Astrocyte (in vitro differentiated cells and primary cell): ENCODE measurements around the gene EGLN3. TPM values are rescaled to one million over a fixed set of nuclear protein-coding genes. Genes with fewer than 3 reads are reported as not detected.

ENCODE experiments used
- DNase-seq: peaks from one replicate; pipeline ENCODE4 v3.0.0-alpha.2; 2010; ENCODE audit warnings: low read depth
- FAIRE-seq: peaks from 2 replicates; lab custom pipeline; 2011; peaks lifted over from hg19 to GRCh38; lab: Jason Lieb, UNC
- H2AFZ ChIP-seq: 2 replicates; pipeline ENCODE4 v1.6.0; 2012; ENCODE audit warnings: low read depth, low read length, inconsistent platforms
- H3K27ac ChIP-seq: 2 replicates; pipeline ENCODE4 v1.5.1; 2011; ENCODE audit warnings: low read depth, low read length, inconsistent platforms
- H3K27me3 ChIP-seq: 2 replicates; pipeline ENCODE4 v1.6.0; 2011; ENCODE audit warnings: low read length, inconsistent platforms; ENCODE audit not compliant: insufficient read depth
- H3K36me3 ChIP-seq: 2 replicates; pipeline ENCODE4 v1.5.1; 2011; ENCODE audit warnings: low read length, inconsistent platforms; ENCODE audit not compliant: insufficient read depth
- H3K4me1 ChIP-seq: 2 replicates; pipeline ENCODE4 v1.5.1; 2011; ENCODE audit warnings: low read length, inconsistent platforms; ENCODE audit not compliant: insufficient read depth
- H3K4me2 ChIP-seq: 2 replicates; pipeline ENCODE4 v1.6.0; 2012; ENCODE audit warnings: low read length, inconsistent platforms
- H3K4me3 ChIP-seq: 2 replicates; pipeline ENCODE4 v1.5.1; 2011; ENCODE audit warnings: low read depth, mild to moderate bottlenecking, low read length, inconsistent platforms; ENCODE audit not compliant: insufficient read depth
- H3K79me2 ChIP-seq: 2 replicates; pipeline ENCODE4 v1.6.0; 2012; ENCODE audit warnings: mild to moderate bottlenecking, low read length, inconsistent platforms; ENCODE audit not compliant: insufficient read depth
- H3K9ac ChIP-seq: 2 replicates; pipeline ENCODE4 v1.6.0; 2012; ENCODE audit warnings: mild to moderate bottlenecking, low read length, inconsistent platforms
- H3K9me3 ChIP-seq: 2 replicates; pipeline ENCODE4 v1.5.1; 2012; ENCODE audit warnings: low read depth, mild to moderate bottlenecking, low read length, inconsistent platforms; ENCODE audit not compliant: insufficient read depth
- H4K20me1 ChIP-seq: 2 replicates; pipeline ENCODE4 v1.6.0; 2012; ENCODE audit warnings: low read length, inconsistent platforms; ENCODE audit not compliant: insufficient read depth
- H3K27ac Mint-ChIP-seq: one replicate; pipeline ENCODE4 v1.8.0; 2021; ENCODE audit warnings: mild to moderate bottlenecking, mixed read lengths; ENCODE audit not compliant: unreplicated experiment
- H3K27me3 Mint-ChIP-seq: one replicate; pipeline ENCODE4 v1.8.0; 2021; ENCODE audit warnings: low read depth, mixed read lengths; ENCODE audit not compliant: unreplicated experiment
- H3K36me3 Mint-ChIP-seq: one replicate; pipeline ENCODE4 v1.8.0; 2021; ENCODE audit warnings: low read depth, mixed read lengths; ENCODE audit not compliant: unreplicated experiment
- H3K4me1 Mint-ChIP-seq: one replicate; pipeline ENCODE4 v1.8.0; 2021; ENCODE audit warnings: low read depth, mixed read lengths; ENCODE audit not compliant: unreplicated experiment
- H3K4me3 Mint-ChIP-seq: one replicate; pipeline ENCODE4 v1.8.0; 2021; ENCODE audit warnings: mild to moderate bottlenecking, moderate library complexity, mixed read lengths; ENCODE audit not compliant: unreplicated experiment
- H3K9me3 Mint-ChIP-seq: one replicate; pipeline ENCODE4 v1.8.0; 2021; ENCODE audit warnings: mild to moderate bottlenecking, mixed read lengths; ENCODE audit not compliant: unreplicated experiment
- EZH2 ChIP-seq: IDR thresholded peaks from 2 replicates; pipeline ENCODE4 v1.6.1; 2012; ENCODE audit warnings: mild to moderate bottlenecking, low read length, inconsistent platforms; ENCODE audit not compliant: insufficient read depth
- total RNA-seq: library from RNA; stranded (reverse); gene quantifications from 2 replicates; pipeline ENCODE4 v1.2.1, GENCODE V29; 2021
- TF ChIP-seq, protein P1 (sequence below): IDR thresholded peaks from 2 replicates; pipeline ENCODE4 v1.5.1; 2011; ENCODE audit warnings: low read depth, mild to moderate bottlenecking, inconsistent platforms, low read length, moderate library complexity; ENCODE audit not compliant: insufficient read depth

Gene EGLN3
- total RNA-seq, 1 donor from 2014 or later: 13.3 TPM

DNA sequence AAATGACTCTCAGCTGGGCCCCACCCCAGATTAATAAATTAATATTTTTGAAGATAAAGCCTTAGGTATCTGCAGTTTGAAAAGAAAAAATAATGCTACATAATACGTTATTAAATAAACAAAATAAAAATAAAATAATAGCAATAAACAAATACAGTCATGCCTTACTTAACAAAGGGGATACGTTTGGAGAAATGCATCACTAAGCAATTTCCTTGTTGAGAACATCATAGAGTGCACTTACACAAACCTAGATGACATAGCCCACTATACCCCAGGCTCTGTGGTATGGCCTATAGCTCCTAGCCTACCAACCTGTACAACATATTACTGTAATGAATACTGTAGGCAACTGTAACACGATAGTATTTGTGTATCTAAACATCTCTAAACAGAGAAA, 7.1 kb upstream of the EGLN3 start:
- no peaks in the 10 kb centered on the region for H3K4me1 ChIP-seq
- H3K27ac ChIP-seq: no peak overlapping the region
- TF ChIP-seq EZH2: no peak
- TF ChIP-seq, protein P1, sequence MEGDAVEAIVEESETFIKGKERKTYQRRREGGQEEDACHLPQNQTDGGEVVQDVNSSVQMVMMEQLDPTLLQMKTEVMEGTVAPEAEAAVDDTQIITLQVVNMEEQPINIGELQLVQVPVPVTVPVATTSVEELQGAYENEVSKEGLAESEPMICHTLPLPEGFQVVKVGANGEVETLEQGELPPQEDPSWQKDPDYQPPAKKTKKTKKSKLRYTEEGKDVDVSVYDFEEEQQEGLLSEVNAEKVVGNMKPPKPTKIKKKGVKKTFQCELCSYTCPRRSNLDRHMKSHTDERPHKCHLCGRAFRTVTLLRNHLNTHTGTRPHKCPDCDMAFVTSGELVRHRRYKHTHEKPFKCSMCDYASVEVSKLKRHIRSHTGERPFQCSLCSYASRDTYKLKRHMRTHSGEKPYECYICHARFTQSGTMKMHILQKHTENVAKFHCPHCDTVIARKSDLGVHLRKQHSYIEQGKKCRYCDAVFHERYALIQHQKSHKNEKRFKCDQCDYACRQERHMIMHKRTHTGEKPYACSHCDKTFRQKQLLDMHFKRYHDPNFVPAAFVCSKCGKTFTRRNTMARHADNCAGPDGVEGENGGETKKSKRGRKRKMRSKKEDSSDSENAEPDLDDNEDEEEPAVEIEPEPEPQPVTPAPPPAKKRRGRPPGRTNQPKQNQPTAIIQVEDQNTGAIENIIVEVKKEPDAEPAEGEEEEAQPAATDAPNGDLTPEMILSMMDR: no peak
- H3K9ac ChIP-seq: no peak overlapping the region
- no peak overlapping the region for H3K4me2 ChIP-seq
- H3K79me2 ChIP-seq: no peaks in the 10 kb centered on the region
- no peak overlapping the region for H3K4me3 ChIP-seq
- no peaks in the 10 kb centered on the region for H3K9me3 ChIP-seq
- Mint-ChIP-seq H3K4me1 (no peaks in the 10 kb centered on the region), H3K4me3 (no peak overlapping the region), H3K9me3 (no peaks in the 10 kb centered on the region), H3K27ac (no peak overlapping the region), H3K27me3 (peaks cover 10% of the 10 kb centered on the region), H3K36me3 (no peaks in the 10 kb centered on the region)
- FAIRE-seq (no peak), DNase-seq (no peak)
- no peaks in the 10 kb centered on the region for H4K20me1 ChIP-seq
- H2AFZ ChIP-seq: no peak overlapping the region
- H3K27me3 ChIP-seq: peaks cover 5% of the 10 kb centered on the region
- no peaks in the 10 kb centered on the region for H3K36me3 ChIP-seq

DNA sequence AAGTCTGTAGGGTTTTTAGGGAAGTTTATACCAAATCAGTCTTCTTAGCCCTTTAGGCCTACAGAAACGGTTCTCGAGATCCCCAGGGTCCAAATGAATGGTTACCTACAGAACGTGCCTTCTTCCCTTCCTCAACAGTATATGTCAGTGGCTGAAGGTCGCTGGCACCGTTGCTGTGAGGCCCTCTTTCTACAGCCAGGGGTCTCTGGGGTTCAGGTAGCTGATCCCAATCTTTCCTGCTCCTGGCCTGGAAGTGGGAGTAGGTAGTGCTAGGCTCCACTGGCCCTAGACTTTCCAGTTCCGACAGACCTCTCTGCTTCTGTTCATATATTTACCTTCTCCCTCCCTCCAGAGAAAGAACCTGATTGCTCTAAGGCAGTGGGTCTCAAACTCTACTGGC, 6.4 kb upstream of the EGLN3 start:
- Histone ChIP-seq H4K20me1 (no peaks in the 10 kb centered on the region), H3K4me1 (no peaks in the 10 kb centered on the region), H3K79me2 (no peaks in the 10 kb centered on the region), H3K36me3 (no peaks in the 10 kb centered on the region), H3K9ac (no peak overlapping the region), H3K4me2 (no peak overlapping the region), H3K27me3 (peaks cover 5% of the 10 kb centered on the region), H3K9me3 (no peaks in the 10 kb centered on the region), H3K4me3 (no peak overlapping the region), H3K27ac (no peak overlapping the region), H2AFZ (no peak overlapping the region)
- Mint-ChIP-seq H3K36me3 (no peaks in the 10 kb centered on the region), H3K9me3 (peaks cover 3% of the 10 kb centered on the region), H3K4me3 (no peak overlapping the region), H3K4me1 (no peaks in the 10 kb centered on the region), H3K27me3 (peaks cover 13% of the 10 kb centered on the region), H3K27ac (no peak overlapping the region)
- TF ChIP-seq, protein P1: no peak
- TF ChIP-seq EZH2: no peak
- FAIRE-seq (no peak), DNase-seq (no peak)

DNA sequence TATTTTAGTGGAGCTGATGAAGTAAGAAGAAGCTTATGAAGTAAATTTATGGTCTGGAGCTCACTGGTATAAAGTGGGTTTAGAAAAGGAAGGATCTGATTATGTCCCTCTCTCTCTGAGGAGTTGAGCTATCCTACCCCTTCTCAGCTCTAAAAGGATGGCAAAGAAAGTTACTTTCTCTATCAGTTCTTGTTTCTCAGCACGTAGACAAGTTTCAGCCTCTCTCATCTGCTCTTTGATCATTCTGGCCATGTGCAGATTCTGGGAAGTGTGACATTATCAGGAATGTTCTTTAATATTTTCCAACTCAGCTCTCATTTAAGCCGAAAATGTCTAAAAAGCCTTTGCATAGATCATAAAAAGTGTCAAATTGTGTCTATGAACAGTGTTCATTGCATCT, 5.8 kb upstream of the EGLN3 start:
- no peaks in the 10 kb centered on the region for H3K79me2 ChIP-seq
- Mint-ChIP-seq H3K4me1 (peaks cover 1% of the 10 kb centered on the region), H3K9me3 (peaks cover 3% of the 10 kb centered on the region), H3K27ac (no peak overlapping the region), H3K27me3 (peaks cover 15% of the 10 kb centered on the region), H3K36me3 (no peaks in the 10 kb centered on the region), H3K4me3 (no peak overlapping the region)
- H2AFZ ChIP-seq: no peak overlapping the region
- no peaks in the 10 kb centered on the region for H3K9me3 ChIP-seq
- H3K4me2 ChIP-seq: no peak overlapping the region
- FAIRE-seq: no peak
- H4K20me1 ChIP-seq: no peaks in the 10 kb centered on the region
- TF ChIP-seq, protein P1: no peak
- TF ChIP-seq EZH2: no peak
- no peak for DNase-seq
- H3K4me1 ChIP-seq: no peaks in the 10 kb centered on the region
- H3K27ac ChIP-seq: no peak overlapping the region
- H3K9ac ChIP-seq: no peak overlapping the region
- H3K27me3 ChIP-seq: peaks cover 5% of the 10 kb centered on the region
- no peaks in the 10 kb centered on the region for H3K36me3 ChIP-seq
- H3K4me3 ChIP-seq: no peak overlapping the region
